ENCODE results near the gene ZEB2. TPM values are rescaled to one million over a fixed set of nuclear protein-coding genes. Genes with fewer than 3 reads are reported as not detected.
A peak's percentile ranks its signal among the peaks of the same experiment; 100 is the strongest.

ZEB2 gene
- polyA plus RNA-seq, 2 of the 4 experiments (the other 2 are of a cell fraction): 4.2 to 7.0 TPM

DNA sequence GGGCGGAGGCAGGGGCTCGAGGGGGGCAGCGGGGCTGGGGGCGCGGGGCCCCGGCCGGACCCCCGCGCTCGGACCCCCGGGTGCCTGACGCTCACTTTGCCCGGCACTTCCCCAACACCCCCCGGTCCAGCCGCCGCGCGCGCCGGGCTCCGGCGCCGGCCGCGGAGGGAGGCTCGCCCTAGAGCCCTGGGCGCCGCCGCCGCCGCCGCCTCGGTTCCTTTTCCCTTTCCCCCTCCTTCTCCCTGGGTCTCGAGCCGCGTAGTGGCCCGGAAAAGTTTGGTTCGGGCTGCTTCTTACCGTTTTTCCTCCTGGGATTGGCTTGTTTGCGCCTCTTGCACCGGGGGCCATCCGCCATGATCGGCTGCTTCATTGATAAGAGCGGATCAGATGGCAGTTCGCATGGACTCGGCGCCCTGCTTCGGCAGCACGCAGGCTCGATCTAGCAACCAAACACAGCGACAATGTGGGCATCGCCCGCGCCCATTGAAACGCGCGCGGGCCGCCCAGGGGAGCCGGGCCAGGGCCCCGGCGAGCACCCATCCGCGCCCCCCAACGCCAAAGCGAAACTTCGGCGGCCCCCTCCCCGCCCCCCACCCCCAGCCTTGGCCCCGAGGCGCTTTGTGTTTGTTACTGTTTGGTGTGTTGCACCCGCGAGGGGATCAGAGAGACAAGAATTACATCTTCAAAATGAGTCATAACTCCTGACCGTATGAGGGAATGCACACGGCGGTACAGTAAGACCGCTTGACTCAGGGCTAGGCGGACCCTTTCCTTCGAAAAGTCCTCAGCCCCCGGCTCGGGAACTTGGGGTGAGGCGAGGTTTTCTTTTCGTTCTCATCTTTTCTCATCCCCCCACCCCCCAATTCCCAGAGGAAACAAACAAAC, 2.7 kb downstream of the ZEB2 start:
- ATAC-seq: peak; percentile 74 to 80
- POLR2A ChIA-PET: no interaction called here
- H3K9me3 ChIP-seq: no peaks in the 10 kb centered on the region
- under 1% methylated on average over 39 of the region's 83 CpGs for WGBS (ENCODE audit: missing lambda C conversion rate)
- peak; percentile 58 to 81 for DNase-seq (ENCODE audit: low read depth in 1 of 2, low spot score in 1 of 2)
- H3K4me3 ChIP-seq: peak overlapping the region; percentile 92
- TF ChIP-seq, protein P1, sequence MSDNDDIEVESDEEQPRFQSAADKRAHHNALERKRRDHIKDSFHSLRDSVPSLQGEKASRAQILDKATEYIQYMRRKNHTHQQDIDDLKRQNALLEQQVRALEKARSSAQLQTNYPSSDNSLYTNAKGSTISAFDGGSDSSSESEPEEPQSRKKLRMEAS (IDR thresholded peaks at IDR 0.05): peak; percentile 57; the same call in 1 of the 2 replicates
- TF ChIP-seq FOSL2 (IDR thresholded peaks at IDR 0.05): peak; percentile 18; the same call in 1 of the 2 replicates
- peak; percentile 84 for TF ChIP-seq FOSL2 (CRISPR knock-in tag; IDR thresholded peaks at IDR 0.05)
- peak; percentile 27; the same call in 1 of the 2 replicates for TF ChIP-seq POLR2A (IDR thresholded peaks at IDR 0.05; ENCODE audit: low read length)
- TF ChIP-seq EHF (CRISPR knock-in tag; IDR thresholded peaks at IDR 0.05): no peak
- TF ChIP-seq, protein P2, sequence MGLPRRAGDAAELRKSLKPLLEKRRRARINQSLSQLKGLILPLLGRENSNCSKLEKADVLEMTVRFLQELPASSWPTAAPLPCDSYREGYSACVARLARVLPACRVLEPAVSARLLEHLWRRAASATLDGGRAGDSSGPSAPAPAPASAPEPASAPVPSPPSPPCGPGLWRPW (IDR thresholded peaks at IDR 0.05): no peak
- TF ChIP-seq GATA3 (IDR thresholded peaks at IDR 0.05; ENCODE audit: borderline replicate concordance): 0 out of 2 replicates have a peak, but pooled peaks have one; percentile 24
- TF ChIP-seq PHF8 (IDR thresholded peaks at IDR 0.05; ENCODE audit: borderline replicate concordance, low read depth): peak; percentile 18; the same call in 1 of the 2 replicates
- TF ChIP-seq RAD21 (conservative IDR thresholded peaks at IDR 0.05 in 1 of 2, IDR thresholded peaks at IDR 0.05 in 1 of 2): peak in 1 of 2 experiments; percentile 31; a peak in 2 of 5 replicates
- TF ChIP-seq, protein P3, sequence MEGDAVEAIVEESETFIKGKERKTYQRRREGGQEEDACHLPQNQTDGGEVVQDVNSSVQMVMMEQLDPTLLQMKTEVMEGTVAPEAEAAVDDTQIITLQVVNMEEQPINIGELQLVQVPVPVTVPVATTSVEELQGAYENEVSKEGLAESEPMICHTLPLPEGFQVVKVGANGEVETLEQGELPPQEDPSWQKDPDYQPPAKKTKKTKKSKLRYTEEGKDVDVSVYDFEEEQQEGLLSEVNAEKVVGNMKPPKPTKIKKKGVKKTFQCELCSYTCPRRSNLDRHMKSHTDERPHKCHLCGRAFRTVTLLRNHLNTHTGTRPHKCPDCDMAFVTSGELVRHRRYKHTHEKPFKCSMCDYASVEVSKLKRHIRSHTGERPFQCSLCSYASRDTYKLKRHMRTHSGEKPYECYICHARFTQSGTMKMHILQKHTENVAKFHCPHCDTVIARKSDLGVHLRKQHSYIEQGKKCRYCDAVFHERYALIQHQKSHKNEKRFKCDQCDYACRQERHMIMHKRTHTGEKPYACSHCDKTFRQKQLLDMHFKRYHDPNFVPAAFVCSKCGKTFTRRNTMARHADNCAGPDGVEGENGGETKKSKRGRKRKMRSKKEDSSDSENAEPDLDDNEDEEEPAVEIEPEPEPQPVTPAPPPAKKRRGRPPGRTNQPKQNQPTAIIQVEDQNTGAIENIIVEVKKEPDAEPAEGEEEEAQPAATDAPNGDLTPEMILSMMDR (IDR thresholded peaks at IDR 0.05): no peak
- TF ChIP-seq EHMT2 (IDR thresholded peaks at IDR 0.05; ENCODE audit: low read depth): no peak
- TF ChIP-seq, protein P4, sequence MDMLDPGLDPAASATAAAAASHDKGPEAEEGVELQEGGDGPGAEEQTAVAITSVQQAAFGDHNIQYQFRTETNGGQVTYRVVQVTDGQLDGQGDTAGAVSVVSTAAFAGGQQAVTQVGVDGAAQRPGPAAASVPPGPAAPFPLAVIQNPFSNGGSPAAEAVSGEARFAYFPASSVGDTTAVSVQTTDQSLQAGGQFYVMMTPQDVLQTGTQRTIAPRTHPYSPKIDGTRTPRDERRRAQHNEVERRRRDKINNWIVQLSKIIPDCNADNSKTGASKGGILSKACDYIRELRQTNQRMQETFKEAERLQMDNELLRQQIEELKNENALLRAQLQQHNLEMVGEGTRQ (IDR thresholded peaks at IDR 0.05): no peak
- TF ChIP-seq TFCP2L1 (CRISPR knock-in tag; IDR thresholded peaks at IDR 0.05): no peak
- TF ChIP-seq CEBPB (IDR thresholded peaks at IDR 0.05): no peak
- TF ChIP-seq, protein P5, sequence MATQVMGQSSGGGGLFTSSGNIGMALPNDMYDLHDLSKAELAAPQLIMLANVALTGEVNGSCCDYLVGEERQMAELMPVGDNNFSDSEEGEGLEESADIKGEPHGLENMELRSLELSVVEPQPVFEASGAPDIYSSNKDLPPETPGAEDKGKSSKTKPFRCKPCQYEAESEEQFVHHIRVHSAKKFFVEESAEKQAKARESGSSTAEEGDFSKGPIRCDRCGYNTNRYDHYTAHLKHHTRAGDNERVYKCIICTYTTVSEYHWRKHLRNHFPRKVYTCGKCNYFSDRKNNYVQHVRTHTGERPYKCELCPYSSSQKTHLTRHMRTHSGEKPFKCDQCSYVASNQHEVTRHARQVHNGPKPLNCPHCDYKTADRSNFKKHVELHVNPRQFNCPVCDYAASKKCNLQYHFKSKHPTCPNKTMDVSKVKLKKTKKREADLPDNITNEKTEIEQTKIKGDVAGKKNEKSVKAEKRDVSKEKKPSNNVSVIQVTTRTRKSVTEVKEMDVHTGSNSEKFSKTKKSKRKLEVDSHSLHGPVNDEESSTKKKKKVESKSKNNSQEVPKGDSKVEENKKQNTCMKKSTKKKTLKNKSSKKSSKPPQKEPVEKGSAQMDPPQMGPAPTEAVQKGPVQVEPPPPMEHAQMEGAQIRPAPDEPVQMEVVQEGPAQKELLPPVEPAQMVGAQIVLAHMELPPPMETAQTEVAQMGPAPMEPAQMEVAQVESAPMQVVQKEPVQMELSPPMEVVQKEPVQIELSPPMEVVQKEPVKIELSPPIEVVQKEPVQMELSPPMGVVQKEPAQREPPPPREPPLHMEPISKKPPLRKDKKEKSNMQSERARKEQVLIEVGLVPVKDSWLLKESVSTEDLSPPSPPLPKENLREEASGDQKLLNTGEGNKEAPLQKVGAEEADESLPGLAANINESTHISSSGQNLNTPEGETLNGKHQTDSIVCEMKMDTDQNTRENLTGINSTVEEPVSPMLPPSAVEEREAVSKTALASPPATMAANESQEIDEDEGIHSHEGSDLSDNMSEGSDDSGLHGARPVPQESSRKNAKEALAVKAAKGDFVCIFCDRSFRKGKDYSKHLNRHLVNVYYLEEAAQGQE (IDR thresholded peaks at IDR 0.05): no peak
- no peak for TF ChIP-seq RNF2 (IDR thresholded peaks at IDR 0.05; ENCODE audit: borderline replicate concordance, low read depth)
- TF ChIP-seq HOXB5 (CRISPR knock-in tag; IDR thresholded peaks at IDR 0.05): no peak
- no peak for TF ChIP-seq JUN (IDR thresholded peaks at IDR 0.05)
- TF ChIP-seq, protein P6, sequence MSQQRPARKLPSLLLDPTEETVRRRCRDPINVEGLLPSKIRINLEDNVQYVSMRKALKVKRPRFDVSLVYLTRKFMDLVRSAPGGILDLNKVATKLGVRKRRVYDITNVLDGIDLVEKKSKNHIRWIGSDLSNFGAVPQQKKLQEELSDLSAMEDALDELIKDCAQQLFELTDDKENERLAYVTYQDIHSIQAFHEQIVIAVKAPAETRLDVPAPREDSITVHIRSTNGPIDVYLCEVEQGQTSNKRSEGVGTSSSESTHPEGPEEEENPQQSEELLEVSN (IDR thresholded peaks at IDR 0.05; ENCODE audit: borderline replicate concordance, low read depth): 0 out of 2 replicates have a peak, but pooled peaks have one; percentile 30
- no peak for TF ChIP-seq NR3C1 (IDR thresholded peaks at IDR 0.05)
- no peak for TF ChIP-seq ZFP36 (IDR thresholded peaks at IDR 0.05; ENCODE audit: borderline replicate concordance, partially characterized antibody)
- H3K4me2 ChIP-seq: peak overlapping the region; percentile 91
- CTCF ChIA-PET: no interaction called here
- peaks cover 25% of the 10 kb centered on the region for H3K4me1 ChIP-seq
- H3K27ac ChIP-seq: peak overlapping the region; percentile 93 to 95
- no peak for FAIRE-seq
